Neural progenitor cell (in vitro differentiated cells): ENCODE data around the gene OPCML. TPM values are rescaled to one million over a fixed set of nuclear protein-coding genes. Genes with fewer than 3 reads are reported as not detected.

ENCODE experiments used
- DNase-seq: peaks from one replicate; pipeline ENCODE4 v3.0.0-alpha.2; 2016; ENCODE audit warnings: low spot score
- H2AFZ ChIP-seq: fragments of 200-600 bp; sonication (generic); replicated peaks from 2 replicates; pipeline ENCODE4 v1.6.1; 2016; ENCODE audit warnings: antibody characterized with exemption
- H3F3A ChIP-seq: fragments of 200-600 bp; sonication (generic); 2 replicates; pipeline ENCODE4 v1.6.1; 2016; ENCODE audit warnings: antibody characterized with exemption, low read depth
- H3K27ac ChIP-seq: fragments of 200-600 bp; sonication (generic); 2 replicates; pipeline ENCODE4 v1.5.1; 2016; ENCODE audit warnings: mild to moderate bottlenecking
- H3K27me3 ChIP-seq: fragments of 200-600 bp; sonication (generic); 2 replicates; pipeline ENCODE4 v1.6.1; 2016; ENCODE audit warnings: mild to moderate bottlenecking, moderate library complexity
- H3K36me3 ChIP-seq: fragments of 200-600 bp; sonication (generic); 2 replicates; pipeline ENCODE4 v1.5.1; 2016
- H3K4me1 ChIP-seq: fragments of 200-600 bp; sonication (generic); 2 replicates; pipeline ENCODE4 v1.6.1; 2016; ENCODE audit warnings: mixed run types
- H3K4me2 ChIP-seq: fragments of 200-600 bp; sonication (generic); 2 replicates; pipeline ENCODE4 v1.6.1; 2016
- H3K4me3 ChIP-seq: fragments of 200-600 bp; sonication (generic); 2 replicates; pipeline ENCODE4 v1.5.1; 2016
- H3K79me2 ChIP-seq: fragments of 200-600 bp; sonication (generic); 2 replicates; pipeline ENCODE4 v1.6.1; 2016; ENCODE audit warnings: low read depth
- H3K9ac ChIP-seq: fragments of 200-600 bp; sonication (generic); 2 replicates; pipeline ENCODE4 v1.6.1; 2016
- H3K9me3 ChIP-seq: fragments of 200-600 bp; sonication (generic); 2 replicates; pipeline ENCODE4 v1.5.1; 2016; ENCODE audit warnings: low read depth
- H4K20me1 ChIP-seq: fragments of 200-600 bp; sonication (generic); 2 replicates; pipeline ENCODE4 v1.6.1; 2016; ENCODE audit warnings: low read depth
- H3K27ac Mint-ChIP-seq: 3 replicates; pipeline ENCODE4 v1.8.0; 2021; ENCODE audit warnings: mixed read lengths
- H3K27me3 Mint-ChIP-seq: 2 replicates; pipeline ENCODE4 v1.8.0; 2022; ENCODE audit warnings: low read depth, mild to moderate bottlenecking, inconsistent platforms, moderate library complexity, mixed read lengths; ENCODE audit not compliant: insufficient read depth
- H3K36me3 Mint-ChIP-seq: 3 replicates; pipeline ENCODE4 v1.8.0; 2021; ENCODE audit warnings: mixed read lengths
- H3K4me1 Mint-ChIP-seq: 3 replicates; pipeline ENCODE4 v1.8.0; 2021; ENCODE audit warnings: mixed read lengths
- H3K4me3 Mint-ChIP-seq: 3 replicates; pipeline ENCODE4 v1.8.0; 2021; ENCODE audit warnings: mild to moderate bottlenecking, moderate library complexity, mixed read lengths
- H3K9me3 Mint-ChIP-seq: 3 replicates; pipeline ENCODE4 v1.8.0; 2020; ENCODE audit warnings: mixed read lengths
- CTCF ChIP-seq: fragments of 200-600 bp; sonication (generic); IDR thresholded peaks from 2 replicates; pipeline ENCODE4 v1.5.1; 2017; ENCODE audit warnings: antibody characterized with exemption, mild to moderate bottlenecking
- EZH2 ChIP-seq: fragments of 200-600 bp; sonication (generic); IDR thresholded peaks from 2 replicates; pipeline ENCODE4 v1.6.1; 2017; ENCODE audit warnings: antibody characterized with exemption, mild to moderate bottlenecking, moderate library complexity
- EZH2phosphoT487 ChIP-seq: fragments of 200-600 bp; sonication (generic); IDR thresholded peaks from 2 replicates; pipeline ENCODE4 v1.6.1; 2017; ENCODE audit warnings: antibody characterized with exemption
- total RNA-seq: library from RNA; depleted of rRNA; stranded (reverse); fragments of >200 nt; gene quantifications from 2 replicates; pipeline ENCODE4 v1.2.3, GENCODE V29; 2015; ENCODE audit warnings: low replicate concordance

Gene OPCML
- total RNA-seq, 1 donor from 2014 or later, result 0.02 TPM

DNA sequence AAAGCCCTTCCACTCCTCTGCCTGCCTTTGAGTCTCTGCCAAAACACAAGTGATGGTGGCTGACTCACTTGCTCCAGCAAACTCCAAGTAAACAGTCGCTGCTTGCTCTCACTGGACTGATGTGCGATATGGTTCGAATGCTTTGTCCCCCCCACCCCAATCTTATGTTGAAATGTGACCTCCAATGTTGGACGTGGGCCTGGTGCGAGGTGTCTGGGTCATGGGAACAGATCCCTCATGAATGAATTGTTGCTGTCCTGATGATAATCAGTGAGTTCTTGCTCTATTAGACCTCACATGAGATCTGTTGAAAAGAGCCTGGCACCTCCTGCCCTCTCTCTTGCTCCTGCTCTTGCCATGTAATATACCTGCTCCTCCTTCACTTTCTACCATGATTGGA lies 747.9 kb downstream of the OPCML start:
- Histone ChIP-seq H3K27ac (no peak overlapping the region), H2AFZ (no peak overlapping the region), H3K36me3 (no peaks in the 10 kb centered on the region), H4K20me1 (no peaks in the 10 kb centered on the region), H3K4me2 (no peak overlapping the region), H3K27me3 (no peaks in the 10 kb centered on the region), H3F3A (no peaks in the 10 kb centered on the region), H3K79me2 (no peaks in the 10 kb centered on the region), H3K4me3 (no peak overlapping the region), H3K9me3 (no peaks in the 10 kb centered on the region), H3K9ac (no peak overlapping the region), H3K4me1 (peaks cover 15% of the 10 kb centered on the region)
- TF ChIP-seq CTCF (no peak), EZH2phosphoT487 (no peak), EZH2 (no peak)
- Mint-ChIP-seq H3K27ac (no peak overlapping the region), H3K4me1 (peaks cover 36% of the 10 kb centered on the region), H3K36me3 (peaks cover 1% of the 10 kb centered on the region), H3K9me3 (no peaks in the 10 kb centered on the region), H3K27me3 (no peaks in the 10 kb centered on the region), H3K4me3 (no peak overlapping the region)
- DNase-seq, result no peak

GRCh38 chr11:132782102-132782501 lies 750.2 kb downstream of the OPCML start:
- Mint-ChIP-seq H3K36me3 (peaks cover 1% of the 10 kb centered on the region), H3K27me3 (peaks cover 4% of the 10 kb centered on the region), H3K4me3 (no peak overlapping the region), H3K27ac (no peak overlapping the region), H3K4me1 (peaks cover 53% of the 10 kb centered on the region), H3K9me3 (no peaks in the 10 kb centered on the region)
- H3K36me3 ChIP-seq, result no peaks in the 10 kb centered on the region
- H3K79me2 ChIP-seq, result no peaks in the 10 kb centered on the region
- no peak overlapping the region for H3K4me2 ChIP-seq
- no peak overlapping the region for H3K4me3 ChIP-seq
- no peaks in the 10 kb centered on the region for H4K20me1 ChIP-seq
- no peak overlapping the region for H3K9ac ChIP-seq
- H3K4me1 ChIP-seq, result peaks cover 29% of the 10 kb centered on the region
- no peak overlapping the region for H3K27ac ChIP-seq
- no peaks in the 10 kb centered on the region for H3K27me3 ChIP-seq
- no peaks in the 10 kb centered on the region for H3F3A ChIP-seq
- no peak for DNase-seq
- no peaks in the 10 kb centered on the region for H3K9me3 ChIP-seq
- H2AFZ ChIP-seq, result no peak overlapping the region
- no peak for TF ChIP-seq CTCF
- TF ChIP-seq EZH2, result no peak
- TF ChIP-seq EZH2phosphoT487, result no peak

GRCh38 chr11:132780046-132780445 lies 752.3 kb downstream of the OPCML start:
- H3F3A ChIP-seq, result no peaks in the 10 kb centered on the region
- H3K27me3 Mint-ChIP-seq, result peaks cover 4% of the 10 kb centered on the region

More at GRCh38 chr11:132780046-132780445, 752.3 kb downstream of the OPCML start:
- Histone ChIP-seq H2AFZ (no peak overlapping the region), H3K9ac (no peak overlapping the region), H3K27ac (no peak overlapping the region), H3K4me3 (no peak overlapping the region), H4K20me1 (no peaks in the 10 kb centered on the region), H3K27me3 (no peaks in the 10 kb centered on the region), H3K4me1 (peaks cover 21% of the 10 kb centered on the region), H3K36me3 (no peaks in the 10 kb centered on the region), H3K9me3 (no peaks in the 10 kb centered on the region), H3K79me2 (no peaks in the 10 kb centered on the region), H3K4me2 (no peak overlapping the region)
- TF ChIP-seq CTCF (no peak), EZH2 (no peak), EZH2phosphoT487 (no peak)
- no peak overlapping the region for H3K27ac Mint-ChIP-seq
- H3K4me3 Mint-ChIP-seq, result no peak overlapping the region
- H3K36me3 Mint-ChIP-seq, result no peaks in the 10 kb centered on the region
- H3K4me1 Mint-ChIP-seq, result peaks cover 39% of the 10 kb centered on the region
- H3K9me3 Mint-ChIP-seq, result peaks cover 2% of the 10 kb centered on the region
- no peak for DNase-seq
